H1 (cell line): ENCODE results near the gene EPHA1. TPM values are rescaled to one million over a fixed set of nuclear protein-coding genes. Genes with fewer than 3 reads are reported as not detected.

Experiments
- CTCF ChIA-PET: fragments of 300-600 bp; sonication (Branson Sonifier 250); formaldehyde crosslinking; loops from one replicate; lab custom pipeline; 2021; ENCODE audit not compliant: partially characterized antibody; lab: Charles Lee
- POLR2A ChIA-PET: fragments of 300-600 bp; sonication (Branson Sonifier 250); formaldehyde crosslinking; loops from one replicate; lab custom pipeline; 2021; ENCODE audit warnings: inconsistent platforms; ENCODE audit not compliant: partially characterized antibody; lab: Charles Lee
- DNase-seq, 2 experiments: peaks; one replicate each; pipeline versions ENCODE4 v3.0.0 to v3.0.0-alpha.2; 2010 to 2022; ENCODE audit warnings: low spot score in 2 of 2, low read depth in 1 of 2, mixed read lengths in 1 of 2
- FAIRE-seq: peaks from 2 replicates; lab custom pipeline; 2011; peaks lifted over from hg19 to GRCh38; lab: Jason Lieb, UNC
- H2AFZ ChIP-seq: 2 replicates; pipeline ENCODE4 v1.8.1; 2012; ENCODE audit warnings: low read length, inconsistent platforms
- H2AK5ac ChIP-seq: 2 replicates; pipeline ENCODE4 v1.6.1; 2013; ENCODE audit warnings: low read depth, low read length
- H2BK120ac ChIP-seq: replicated peaks from 2 replicates; pipeline ENCODE3; 2013; ENCODE audit warnings: low read depth, low read length, inconsistent platforms
- H2BK12ac ChIP-seq: 2 replicates; pipeline ENCODE4 v1.6.1; 2013; ENCODE audit warnings: low read depth, low read length
- H2BK15ac ChIP-seq: 2 replicates; pipeline ENCODE4 v1.6.1; 2013; ENCODE audit warnings: low read length
- H2BK20ac ChIP-seq: 2 replicates; pipeline ENCODE4 v1.6.1; 2013; ENCODE audit warnings: low read length
- H2BK5ac ChIP-seq: 2 replicates; pipeline ENCODE4 v1.6.1; 2013; ENCODE audit warnings: low read depth, low read length
- H3K14ac ChIP-seq: 2 replicates; pipeline ENCODE4 v1.6.1; 2013; ENCODE audit warnings: inconsistent platforms; ENCODE audit not compliant: insufficient read length
- H3K18ac ChIP-seq: 2 replicates; pipeline ENCODE4 v1.6.1; 2013; ENCODE audit warnings: low read length; ENCODE audit errors: extremely low read depth
- H3K23ac ChIP-seq: 2 replicates; pipeline ENCODE4 v1.6.1; 2013; ENCODE audit warnings: inconsistent platforms; ENCODE audit not compliant: insufficient read length
- H3K23me2 ChIP-seq: 2 replicates; pipeline ENCODE4 v1.6.1; 2013; ENCODE audit warnings: low read depth, low read length
- H3K27ac ChIP-seq: 2 replicates; pipeline ENCODE4 v1.6.1; 2011; ENCODE audit warnings: low read depth, low read length, inconsistent platforms
- H3K27me3 ChIP-seq, 4 experiments: replicated peaks in 1 of 4; 1 replicate in 1 of 4; 2 replicates in 3 of 4; pipeline versions ENCODE4 v1.6.1 to v1.8.1; 2011 to 2013; ENCODE audit warnings: low read length in 3 of 4, mild to moderate bottlenecking in 3 of 4, inconsistent platforms in 2 of 4, mixed read lengths in 2 of 4, moderate library complexity in 1 of 4; ENCODE audit not compliant: control insufficient read depth in 3 of 4, insufficient read depth in 3 of 4; ENCODE audit errors: extremely low read depth in 1 of 4
- H3K36me3 ChIP-seq, 4 experiments: 2 replicates each; pipeline versions ENCODE4 v1.6.1 to v1.8.1; 2011 to 2013; ENCODE audit warnings: mild to moderate bottlenecking in 4 of 4, low read length in 3 of 4, moderate library complexity in 2 of 4, control low read depth in 1 of 4, inconsistent platforms in 1 of 4; ENCODE audit not compliant: insufficient read depth in 4 of 4, control insufficient read depth in 2 of 4
- H3K4ac ChIP-seq: replicated peaks from 2 replicates; pipeline ENCODE3; 2013; ENCODE audit warnings: low read length, low read depth, mixed read lengths, inconsistent platforms; ENCODE audit not compliant: insufficient read length
- H3K4me1 ChIP-seq, 4 experiments: replicated peaks in 1 of 4; 1 replicate in 1 of 4; 2 replicates in 3 of 4; pipeline versions ENCODE4 v1.6.1 to v1.8.1; 2011 to 2013; ENCODE audit warnings: low read length in 3 of 4, inconsistent platforms in 2 of 4, mixed read lengths in 1 of 4; ENCODE audit not compliant: insufficient read depth in 4 of 4, control insufficient read depth in 3 of 4
- H3K4me2 ChIP-seq, 2 experiments: 2 replicates each; pipeline versions ENCODE4 v1.6.1 to v1.8.1; 2011 to 2013; ENCODE audit warnings: low read depth in 2 of 2, low read length in 2 of 2, control low read depth in 1 of 2, inconsistent platforms in 1 of 2, mild to moderate bottlenecking in 1 of 2; ENCODE audit not compliant: insufficient read depth in 1 of 2
- H3K4me3 ChIP-seq, 4 experiments: fragments of 200-600, 300-600 bp in 1 of 4; sonication (generic), shearing (Covaris generic), sonication (Bioruptor Twin) in 1 of 4; 2 replicates each; pipeline versions ENCODE4 v1.5.1 to v1.8.1; 2011 to 2016; ENCODE audit warnings: low read length in 4 of 4, low read depth in 3 of 4, control low read depth in 2 of 4, inconsistent platforms in 2 of 4, mild to moderate bottlenecking in 2 of 4, mixed read lengths in 1 of 4, moderate library complexity in 1 of 4; ENCODE audit not compliant: insufficient read depth in 2 of 4; ENCODE audit errors: extremely low read depth in 1 of 4
- H3K56ac ChIP-seq: replicated peaks from 2 replicates; pipeline ENCODE3; 2013; ENCODE audit warnings: low read depth, mild to moderate bottlenecking, mixed read lengths, low read length, inconsistent platforms; ENCODE audit not compliant: insufficient read length
- H3K79me1 ChIP-seq: 2 replicates; pipeline ENCODE4 v1.6.1; 2013; ENCODE audit warnings: low read depth, low read length, control low read depth
- H3K79me2 ChIP-seq, 2 experiments: 2 replicates each; pipeline versions ENCODE4 v1.6.1 to v1.8.1; 2012 to 2013; ENCODE audit warnings: low read length in 2 of 2, mild to moderate bottlenecking in 2 of 2, inconsistent platforms in 1 of 2; ENCODE audit not compliant: insufficient read depth in 2 of 2, control insufficient read depth in 1 of 2
- H3K9ac ChIP-seq, 4 experiments: replicated peaks in 1 of 4; 1 replicate in 1 of 4; 2 replicates in 3 of 4; pipeline versions ENCODE4 v1.6.1 to v1.8.1; 2011 to 2013; ENCODE audit warnings: low read depth in 3 of 4, low read length in 3 of 4, control low read depth in 2 of 4, mild to moderate bottlenecking in 2 of 4, moderate library complexity in 2 of 4, inconsistent platforms in 1 of 4; ENCODE audit errors: extremely low read depth in 1 of 4
- H3K9me3 ChIP-seq, 2 experiments: 2 replicates each; pipeline versions ENCODE4 v1.6.1 to v1.8.1; 2012 to 2013; ENCODE audit warnings: mild to moderate bottlenecking in 2 of 2, moderate library complexity in 2 of 2, control low read depth in 1 of 2, inconsistent platforms in 1 of 2, low read depth in 1 of 2, low read length in 1 of 2, mixed read lengths in 1 of 2; ENCODE audit not compliant: insufficient read depth in 2 of 2
- H4K20me1 ChIP-seq, 2 experiments: replicated peaks in 1 of 2; 2 replicates each; pipeline versions ENCODE3 to v1.8.1; 2011 to 2013; ENCODE audit warnings: inconsistent platforms in 2 of 2, low read length in 2 of 2, mild to moderate bottlenecking in 1 of 2; ENCODE audit not compliant: insufficient read depth in 2 of 2, control insufficient read depth in 1 of 2
- H4K5ac ChIP-seq: 2 replicates; pipeline ENCODE4 v1.6.1; 2013; ENCODE audit warnings: low read length, low read depth, mixed read lengths, inconsistent platforms; ENCODE audit not compliant: insufficient read length
- H4K8ac ChIP-seq: 2 replicates; pipeline ENCODE4 v1.8.0; 2013; ENCODE audit warnings: mild to moderate bottlenecking, moderate library complexity, low read length, inconsistent platforms; ENCODE audit not compliant: insufficient read depth; ENCODE audit errors: extremely low read depth
- H4K91ac ChIP-seq: replicated peaks from 2 replicates; pipeline ENCODE3; 2013; ENCODE audit warnings: low read length, mixed read lengths, inconsistent platforms; ENCODE audit not compliant: insufficient read length
- E2F6 ChIP-seq: IDR thresholded peaks from 2 replicates; pipeline ENCODE4 v1.6.1; 2012; ENCODE audit warnings: inconsistent platforms
- MAX ChIP-seq: IDR thresholded peaks from 2 replicates; pipeline ENCODE4 v1.6.1; 2012; ENCODE audit warnings: inconsistent platforms
- SIX5 ChIP-seq: IDR thresholded peaks from 2 replicates; pipeline ENCODE4 v1.6.1; 2011; ENCODE audit warnings: mild to moderate bottlenecking, low read depth, low read length
- WGBS, 2 experiments: shearing (Covaris generic) in 1 of 2; methylation state at CpG; one replicate each; pipeline versions ENCODE4 v1.1.6 to v1.1.7; 2013 to 2015; ENCODE audit warnings: low lambda C conversion rate in 2 of 2, mixed read lengths in 2 of 2, inconsistent platforms in 1 of 2, low coverage in 1 of 2, missing lambda C conversion rate in 1 of 2; ENCODE audit not compliant: insufficient replicate concordance in 2 of 2, insufficient coverage in 1 of 2, insufficient read length in 1 of 2; ENCODE audit errors: extremely low coverage in 1 of 2, missing lambda C conversion rate in 1 of 2; 5-methylcytosine and 5-hydroxymethylcytosine counted together
- polyA plus RNA-seq, 7 experiments: library from polyadenylated mRNA; depleted of rRNA in 3 of 7; stranded (reverse) in 5 of 7; unstranded in 2 of 7; fragments of >200 nt in 5 of 7; fragments of 200-250 nt in 2 of 7; gene quantifications; 1 replicate in 5 of 7; 2 replicates in 1 of 7; 4 replicates in 1 of 7; pipeline versions ENCODE4 v1.2.1 to v1.2.3, GENCODE V29; 2011 to 2013; ENCODE audit warnings: missing spikeins in 2 of 7, mixed read lengths in 2 of 7
- total RNA-seq: library from RNA; stranded (reverse); fragmentation: NEBNext Ultra II Directional; extraction: Animal tissue kit (Norgen Biotek cat#: 25700); gene quantifications from 2 replicates; pipeline ENCODE4 v1.2.1, GENCODE V29; 2021

EPHA1 gene
- total and polyA plus RNA-seq, 2 of the 8 experiments (the other 6 are each of a cell fraction or from before 2014, with no cell fraction given): 86.5 to 133 TPM

- H4K20me1 ChIP-seq: peaks cover 10 to 16% of the 10 kb centered on the region in 2 experiments
- H3K9ac ChIP-seq: no peak overlapping the region; a peak in 1 of 7 replicates
- ChIA-PET POLR2A (interaction anchor here (0.7 to 19.0 kb wide), 4 partner anchors 12 to 35 kb away, joined by 4 to 518 read pairs (median 122); partner anchors contain the start of genes EPHA1 and FAM131B), CTCF (interaction anchor here (0.5 to 17.5 kb wide), 25 partner anchors 10 to 377 kb away, joined by 3 to 359 read pairs (median 5); partner anchors contain the start of genes EPHA1 and FAM131B)
- H3K4me2 ChIP-seq: peak overlapping the region; percentile 54 to 93
- no peak overlapping the region for H2AK5ac ChIP-seq
- no peak for TF ChIP-seq SIX5
- TF ChIP-seq E2F6: peak; percentile 86
- TF ChIP-seq MAX: 0 out of 2 replicates have a peak, but pooled peaks have one; percentile 17
- H3K79me1 ChIP-seq: peaks cover 13% of the 10 kb centered on the region
- no peak for DNase-seq
- H3K4ac ChIP-seq: no peak overlapping the region
- peaks cover 5% of the 10 kb centered on the region; the same call in 1 of the 2 replicates for H3K23me2 ChIP-seq
- no peak overlapping the region for H2BK15ac ChIP-seq
- H4K91ac ChIP-seq: no peak overlapping the region
- 62% methylated on average over 10 of the region's 15 CpGs; no CpG with 5 or more reads in 1 of the 2 experiments for WGBS, 2 experiments
- no peak overlapping the region for H2BK5ac ChIP-seq
- no peak overlapping the region for H3K56ac ChIP-seq
- no peaks in the 10 kb centered on the region for H3K9me3 ChIP-seq
- peak overlapping the region; percentile 76 to 100 (median 88) for H3K4me3 ChIP-seq
- no peak overlapping the region for H3K14ac ChIP-seq
- H2AFZ ChIP-seq: no peak overlapping the region
- no peak overlapping the region for H4K5ac ChIP-seq
- no peak for FAIRE-seq
- H4K8ac ChIP-seq: no peak overlapping the region
- H3K4me1 ChIP-seq: peaks cover 5 to 17% (median 6%) of the 10 kb centered on the region in 4 experiments
- no peaks in the 10 kb centered on the region for H3K27me3 ChIP-seq
- no peak overlapping the region for H3K18ac ChIP-seq
- H2BK20ac ChIP-seq: 0 out of 2 replicates have a peak overlapping the region, but pooled peaks have one; percentile 32
- peaks cover 0 to 22% (median 7%) of the 10 kb centered on the region in 4 experiments; a peak in 7 of 8 replicates for H3K36me3 ChIP-seq
- H3K27ac ChIP-seq: no peak overlapping the region
- no peak overlapping the region for H3K23ac ChIP-seq
- H3K79me2 ChIP-seq: peaks cover 3 to 40% of the 10 kb centered on the region in 2 experiments; a peak in 3 of 4 replicates
- H2BK12ac ChIP-seq: 0 out of 2 replicates have a peak overlapping the region, but pooled peaks have one; percentile 2
- no peak overlapping the region for H2BK120ac ChIP-seq
Measured at GRCh38 chr7:143379611-143380259, 28.9 kb downstream of the EPHA1 start.
